Stimulated activated CD4-positive, alpha-beta T cell treated with anti-CD3 and anti-CD28 coated beads, Interleukin-15, amount 100 ng/mL, for 24 hours (primary cell): ENCODE measurements around the gene TNFSF12.
A peak's percentile ranks its signal among the peaks of the same experiment; 100 is the strongest.

Experiments
- DNase-seq: peaks from one replicate; pipeline ENCODE4 v3.0.0-alpha.2; 2020

The TNFSF12 gene

GRCh38 chr17:7548585-7549400 lies at the start of gene TNFSF12:
Gene TNFSF12 (plus strand): TSS chr17:7549058. CDS start chr17:7549154, 96 bp downstream.
- peak; percentile 74 for DNase-seq

DNA sequence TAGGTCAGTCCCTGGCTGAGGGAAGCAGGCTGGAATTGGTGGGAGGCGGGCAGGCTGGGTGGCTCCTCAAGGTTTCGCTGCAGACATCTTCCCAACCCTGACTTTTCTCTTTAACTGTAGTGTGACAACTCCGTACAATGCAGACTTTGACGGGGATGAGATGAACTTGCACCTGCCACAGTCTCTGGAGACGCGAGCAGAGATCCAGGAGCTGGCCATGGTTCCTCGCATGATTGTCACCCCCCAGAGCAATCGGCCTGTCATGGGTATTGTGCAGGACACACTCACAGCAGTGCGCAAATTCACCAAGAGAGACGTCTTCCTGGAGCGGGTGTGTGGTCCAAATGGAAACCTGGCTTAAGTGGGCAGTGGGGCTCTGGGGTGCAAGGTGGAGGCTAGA lies 49.7 kb upstream of the TNFSF12 start:
- no peak for DNase-seq

- DNase-seq: no peak
Observed at GRCh38 chr17:7501729-7502128, 47.1 kb upstream of the TNFSF12 start.

DNA sequence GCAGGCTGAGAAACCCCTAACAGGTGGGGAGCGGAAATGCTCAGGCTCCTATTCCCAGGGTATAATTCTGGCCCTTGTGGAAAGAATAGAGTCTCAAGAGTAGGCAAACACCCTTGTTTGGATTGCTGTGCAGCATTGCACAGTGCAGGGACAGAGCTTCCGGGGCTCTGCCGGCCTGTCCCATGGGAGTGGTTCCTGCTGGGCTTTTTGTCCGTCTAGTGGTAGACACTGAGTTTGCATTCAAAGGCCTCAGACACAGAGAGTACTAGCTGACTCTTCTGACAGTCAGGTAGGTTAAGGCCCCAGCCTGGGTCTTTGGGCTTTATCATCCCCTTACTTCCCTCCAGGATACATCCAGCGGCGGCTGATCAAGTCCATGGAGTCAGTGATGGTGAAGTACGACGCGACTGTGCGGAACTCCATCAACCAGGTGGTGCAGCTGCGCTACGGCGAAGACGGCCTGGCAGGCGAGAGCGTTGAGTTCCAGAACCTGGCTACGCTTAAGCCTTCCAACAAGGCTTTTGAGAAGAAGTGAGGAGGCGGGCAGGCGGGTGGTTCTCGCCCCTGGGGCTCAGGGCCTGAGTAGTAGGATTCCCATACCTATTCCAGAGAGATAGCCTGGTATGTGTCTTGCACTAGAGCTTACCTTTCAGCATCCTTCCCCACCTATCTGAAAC lies 46.5 kb upstream of the TNFSF12 start:
- DNase-seq: no peak

DNA sequence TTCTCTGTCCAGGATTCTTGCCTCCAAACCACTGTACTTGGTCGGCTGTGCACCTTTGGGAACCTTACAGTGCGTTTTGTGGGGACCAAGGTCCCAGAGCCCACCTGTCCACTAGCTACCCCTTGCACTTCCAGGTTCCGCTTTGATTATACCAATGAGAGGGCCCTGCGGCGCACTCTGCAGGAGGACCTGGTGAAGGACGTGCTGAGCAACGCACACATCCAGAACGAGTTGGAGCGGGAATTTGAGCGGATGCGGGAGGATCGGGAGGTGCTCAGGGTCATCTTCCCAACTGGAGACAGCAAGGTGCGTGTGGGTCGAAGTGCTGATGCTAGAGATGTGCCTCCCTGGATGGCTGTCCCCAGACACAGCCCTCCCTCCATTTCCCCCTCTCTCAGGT lies 45.9 kb upstream of the TNFSF12 start:
- no peak for DNase-seq

DNA sequence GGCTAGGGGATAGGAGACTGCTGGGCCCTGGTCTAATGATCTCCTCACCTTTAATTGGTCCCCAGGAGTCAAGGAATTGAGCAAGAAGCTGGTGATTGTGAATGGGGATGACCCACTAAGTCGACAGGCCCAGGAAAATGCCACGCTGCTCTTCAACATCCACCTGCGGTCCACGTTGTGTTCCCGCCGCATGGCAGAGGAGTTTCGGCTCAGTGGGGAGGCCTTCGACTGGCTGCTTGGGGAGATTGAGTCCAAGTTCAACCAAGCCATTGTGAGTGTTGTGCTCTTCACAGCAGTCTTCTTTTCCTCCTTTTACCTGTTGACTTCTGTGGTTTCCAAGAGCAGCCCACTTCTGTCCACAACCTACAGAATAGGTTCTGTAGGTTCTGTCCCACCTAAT lies 45.3 kb upstream of the TNFSF12 start:
- no peak for DNase-seq

- DNase-seq: no peak
Observed at GRCh38 chr17:7508145-7508544, 40.7 kb upstream of the TNFSF12 start.

DNA sequence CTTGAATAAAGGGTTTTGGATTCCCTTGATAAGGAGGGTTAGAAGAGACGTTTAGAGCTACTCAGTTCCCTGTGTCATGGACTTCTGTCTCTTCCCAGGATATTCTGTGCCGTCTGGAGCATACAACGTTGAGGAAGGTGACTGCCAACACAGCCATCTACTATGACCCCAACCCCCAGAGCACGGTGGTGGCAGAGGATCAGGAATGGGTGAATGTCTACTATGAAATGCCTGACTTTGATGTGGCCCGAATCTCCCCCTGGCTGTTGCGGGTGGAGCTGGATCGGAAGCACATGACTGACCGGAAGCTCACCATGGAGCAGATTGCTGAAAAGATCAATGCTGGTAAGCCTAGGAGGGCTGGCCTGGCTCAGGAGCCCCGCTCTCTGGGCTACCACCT lies 40.0 kb upstream of the TNFSF12 start:
- DNase-seq: no peak

DNA sequence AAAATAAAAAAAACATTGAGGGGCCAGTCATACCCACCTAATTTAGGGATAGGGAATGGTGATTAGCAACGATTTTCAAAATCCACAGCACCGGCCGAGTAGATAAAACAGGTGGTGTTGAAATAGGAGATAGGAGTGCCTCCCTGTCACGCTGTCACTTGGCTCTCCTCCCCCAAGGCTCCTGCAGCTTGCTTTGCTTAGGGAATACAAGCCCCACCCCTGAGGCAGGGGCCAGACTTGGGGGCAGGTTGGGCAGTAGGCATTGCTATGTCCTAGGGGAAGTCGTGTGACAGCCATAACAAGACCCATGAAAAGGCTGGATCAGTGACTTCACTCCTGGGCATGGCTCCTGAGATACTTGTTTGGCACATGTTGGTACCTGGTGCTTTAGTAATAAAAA lies 38.9 kb upstream of the TNFSF12 start:
- no peak for DNase-seq

DNA sequence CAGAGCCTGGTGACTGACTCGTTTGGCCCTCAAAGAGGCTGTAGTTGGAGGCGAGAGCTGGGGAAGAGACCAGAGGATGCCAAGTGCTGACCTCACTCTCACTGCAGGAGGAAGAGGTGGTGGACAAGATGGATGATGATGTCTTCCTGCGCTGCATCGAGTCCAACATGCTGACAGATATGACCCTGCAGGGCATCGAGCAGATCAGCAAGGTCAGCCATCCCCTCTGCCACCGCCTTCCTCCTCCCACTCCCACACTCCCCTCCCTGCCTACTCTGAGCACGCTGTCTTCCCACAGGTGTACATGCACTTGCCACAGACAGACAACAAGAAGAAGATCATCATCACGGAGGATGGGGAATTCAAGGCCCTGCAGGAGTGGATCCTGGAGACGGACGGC lies 37.8 kb upstream of the TNFSF12 start:
- no peak for DNase-seq

DNA sequence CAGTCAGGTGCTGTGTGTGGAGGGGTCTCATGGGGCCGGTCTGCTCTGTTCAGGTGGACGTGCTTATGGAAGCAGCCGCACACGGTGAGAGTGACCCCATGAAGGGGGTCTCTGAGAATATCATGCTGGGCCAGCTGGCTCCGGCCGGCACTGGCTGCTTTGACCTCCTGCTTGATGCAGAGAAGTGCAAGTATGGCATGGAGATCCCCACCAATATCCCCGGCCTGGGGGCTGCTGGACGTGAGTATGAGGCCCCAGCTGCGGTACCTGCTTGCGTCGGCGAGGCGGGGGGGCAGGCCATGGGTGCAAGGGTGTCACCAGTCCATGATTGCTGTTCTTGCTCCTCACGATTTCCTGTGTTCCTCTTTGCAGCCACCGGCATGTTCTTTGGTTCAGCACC lies 36.8 kb upstream of the TNFSF12 start:
- no peak for DNase-seq

DNA sequence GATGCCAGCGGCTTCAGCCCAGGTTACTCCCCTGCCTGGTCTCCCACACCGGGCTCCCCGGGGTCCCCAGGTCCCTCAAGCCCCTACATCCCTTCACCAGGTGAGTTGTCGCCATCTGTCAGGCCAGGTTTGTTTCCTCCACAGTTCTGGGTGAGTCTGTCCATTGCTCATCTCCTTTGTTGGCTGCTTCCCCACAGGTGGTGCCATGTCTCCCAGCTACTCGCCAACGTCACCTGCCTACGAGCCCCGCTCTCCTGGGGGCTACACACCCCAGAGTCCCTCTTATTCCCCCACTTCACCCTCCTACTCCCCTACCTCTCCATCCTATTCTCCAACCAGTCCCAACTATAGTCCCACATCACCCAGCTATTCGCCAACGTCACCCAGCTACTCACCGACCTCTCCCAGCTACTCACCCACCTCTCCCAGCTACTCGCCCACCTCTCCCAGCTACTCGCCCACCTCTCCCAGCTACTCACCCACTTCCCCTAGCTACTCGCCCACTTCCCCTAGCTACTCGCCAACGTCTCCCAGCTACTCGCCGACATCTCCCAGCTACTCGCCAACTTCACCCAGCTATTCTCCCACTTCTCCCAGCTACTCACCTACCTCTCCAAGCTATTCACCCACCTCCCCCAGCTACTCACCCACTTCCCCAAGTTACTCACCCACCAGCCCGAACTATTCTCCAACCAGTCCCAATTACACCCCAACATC lies 35.9 kb upstream of the TNFSF12 start:
- DNase-seq: no peak

- no peak for DNase-seq
Observed at GRCh38 chr17:7513850-7514419, 34.9 kb upstream of the TNFSF12 start.

DNA sequence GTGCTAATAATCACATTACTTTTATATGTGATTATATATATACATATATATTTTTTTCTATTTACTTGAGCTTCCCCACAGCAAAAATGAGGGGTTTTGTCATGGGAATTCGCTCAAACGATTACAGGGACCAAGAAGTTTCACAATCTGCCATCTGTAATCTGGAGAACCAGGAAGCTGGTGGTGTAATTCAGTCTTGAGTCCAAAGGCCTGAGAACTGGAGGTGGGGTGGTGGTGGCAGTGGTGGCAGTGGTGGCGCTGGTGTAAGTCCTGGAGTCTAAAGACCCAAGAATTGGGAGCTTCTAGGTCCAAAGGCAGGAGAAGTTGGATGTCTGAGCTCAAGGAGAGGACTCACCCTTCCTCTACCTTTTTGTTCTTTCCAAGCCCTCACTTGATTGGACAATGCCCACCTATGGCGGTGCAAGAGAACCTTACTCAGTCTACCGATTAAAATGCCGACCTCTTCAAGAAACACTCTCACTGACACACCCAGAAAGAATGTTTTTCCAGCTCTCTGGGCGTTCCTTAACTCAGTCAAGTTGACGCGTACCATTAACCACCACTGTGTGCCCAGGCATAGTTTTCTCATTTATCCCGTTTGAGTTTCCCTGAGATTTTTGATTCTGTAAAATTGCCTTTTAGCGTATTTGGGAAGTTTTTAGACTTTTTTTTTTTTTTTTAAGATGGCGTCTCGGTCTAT lies 32.8 kb upstream of the TNFSF12 start:
- no peak for DNase-seq

DNA sequence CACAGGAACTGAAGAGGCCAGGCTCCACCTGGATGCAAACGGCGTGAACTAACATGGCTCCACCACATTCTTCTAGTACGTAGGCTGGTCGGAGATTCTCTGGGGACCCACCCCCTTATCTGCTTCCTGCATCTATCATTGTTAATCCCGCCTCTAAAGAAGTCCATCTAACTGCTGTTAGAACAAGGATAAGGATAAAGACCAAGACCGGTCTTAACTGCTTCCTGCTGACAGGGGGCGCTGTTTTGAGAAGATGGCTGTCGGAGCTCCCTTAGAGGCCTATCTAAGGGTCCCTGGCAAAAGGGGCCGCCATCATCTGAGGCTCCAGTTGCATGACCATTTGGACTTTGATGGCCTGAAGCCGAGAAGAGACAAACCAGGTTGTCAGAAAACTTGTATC lies 25.8 kb upstream of the TNFSF12 start:
- peak; percentile 62 for DNase-seq

DNA sequence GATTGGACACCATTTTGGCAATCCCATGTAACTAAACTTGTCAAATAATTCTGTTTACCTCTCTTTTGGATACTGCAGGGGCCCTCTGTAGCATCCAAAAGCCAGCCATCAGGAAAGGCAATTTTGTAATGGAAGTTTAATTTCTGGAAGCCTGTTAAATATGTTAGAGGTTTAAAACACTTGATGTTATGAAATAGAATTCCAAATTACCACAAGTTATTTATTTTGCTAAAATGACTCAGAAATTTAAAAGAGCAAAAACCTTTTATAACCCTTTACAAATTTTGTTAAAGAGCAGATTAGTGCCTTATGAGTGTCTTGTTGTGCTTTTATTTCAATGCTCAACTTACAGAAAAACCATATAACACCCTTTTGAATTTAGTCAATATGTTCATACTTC lies 20.0 kb upstream of the TNFSF12 start:
- DNase-seq: no peak

- DNase-seq: no peak
Observed at GRCh38 chr17:7530023-7530900, 18.6 kb upstream of the TNFSF12 start.

GRCh38 chr17:7538050-7538449 lies 10.8 kb upstream of the TNFSF12 start:
- DNase-seq: no peak

GRCh38 chr17:7538891-7539545 lies 9.8 kb upstream of the TNFSF12 start:
- DNase-seq: no peak

GRCh38 chr17:7541074-7541621 lies 7.7 kb upstream of the TNFSF12 start:
- DNase-seq: no peak

- DNase-seq: no peak
Observed at GRCh38 chr17:7544911-7545310, 3.9 kb upstream of the TNFSF12 start.
